Measurements from ENCODE around the gene NELL2. TPM values are rescaled to one million over a fixed set of nuclear protein-coding genes. Genes with fewer than 3 reads are reported as not detected.

Gene NELL2
- total RNA-seq, 1 experiment from 2014 or later: 1.1 TPM

- TF ChIP-seq POLR2A (IDR thresholded peaks at IDR 0.05; ENCODE audit: borderline replicate concordance, extremely low read depth, insufficient read depth, insufficient read length): no peak
- no peak for TF ChIP-seq SIN3A (IDR thresholded peaks at IDR 0.05; ENCODE audit: low read depth)
- TF ChIP-seq CEBPB (IDR thresholded peaks at IDR 0.05; ENCODE audit: low read depth): no peak
- no peak for TF ChIP-seq ELF1 (IDR thresholded peaks at IDR 0.05; ENCODE audit: borderline replicate concordance, low read depth)
- TF ChIP-seq JUND (IDR thresholded peaks at IDR 0.05): no peak
- TF ChIP-seq ZFX (IDR thresholded peaks at IDR 0.05): no peak
- no peak for TF ChIP-seq CTCF (IDR thresholded peaks at IDR 0.05 in 2 of 3, conservative IDR thresholded peaks at IDR 0.05 in 1 of 3; ENCODE audit: borderline replicate concordance in 1 of 3, insufficient read depth in 1 of 3, low read depth in 2 of 3, low read length in 2 of 3)
- no peak for TF ChIP-seq EZH2phosphoT487 (IDR thresholded peaks at IDR 0.05; ENCODE audit: borderline replicate concordance)
- Histone ChIP-seq H3K36me3 (ENCODE audit: control insufficient read depth in 1 of 2, insufficient read depth in 2 of 2, low read length in 2 of 2) (no peaks in the 10 kb centered on the region), H3K27me3 (ENCODE audit: insufficient read depth, low read length) (no peaks in the 10 kb centered on the region), H3K9me2 (ENCODE audit: insufficient read depth) (no peaks in the 10 kb centered on the region), H2AFZ (ENCODE audit: low read depth, low read length, poor library complexity, severe bottlenecking) (no peak overlapping the region), H3K79me2 (ENCODE audit: insufficient read depth, low read length) (no peaks in the 10 kb centered on the region), H3K9me3 (ENCODE audit: control insufficient read depth in 1 of 2, insufficient read depth in 1 of 2, low read depth in 1 of 2, low read length in 2 of 2) (no peaks in the 10 kb centered on the region), H3K4me3 (replicated peaks in 1 of 2; ENCODE audit: low read depth in 1 of 2, low read length in 2 of 2) (no peak overlapping the region), H3K9ac (ENCODE audit: low read length) (no peak overlapping the region), H3K4me1 (ENCODE audit: control insufficient read depth in 1 of 2, insufficient read depth in 2 of 2, low read length in 2 of 2) (peaks cover 0 to 9% of the 10 kb centered on the region in 2 experiments; a peak in 3 of 4 replicates), H4K20me1 (ENCODE audit: insufficient read depth) (no peaks in the 10 kb centered on the region), H3K4me2 (ENCODE audit: low read length) (no peak overlapping the region), H3K27ac (ENCODE audit: low read depth, low read length) (no peak overlapping the region)
- RAD21 ChIA-PET (ENCODE audit: low non-redundant PET in 1 of 2, low total read pairs in 2 of 2, uncharacterized antibody in 2 of 2, unreplicated experiment in 2 of 2): no interaction called here
- DNase-seq (ENCODE audit: low read depth, low spot score) (no peak), ATAC-seq (no peak)
- no TSS peak for BruUV-seq (replicated peaks)
- intact Hi-C loops (cut with micrococcal nuclease): no loop called here
- POLR2A ChIA-PET: no interaction called here
- CTCF ChIA-PET: no interaction called here
These were observed 294.4 kb downstream of the NELL2 start for GRCh38 chr12:44581642-44582242.

GRCh38 chr12:44574586-44574985 lies 301.5 kb downstream of the NELL2 start:
- Histone ChIP-seq H3K9me3 (ENCODE audit: control insufficient read depth in 1 of 2, insufficient read depth in 1 of 2, low read depth in 1 of 2, low read length in 2 of 2) (no peaks in the 10 kb centered on the region), H3K27me3 (ENCODE audit: insufficient read depth, low read length) (no peaks in the 10 kb centered on the region), H3K36me3 (ENCODE audit: control insufficient read depth in 1 of 2, insufficient read depth in 2 of 2, low read length in 2 of 2) (no peaks in the 10 kb centered on the region), H3K27ac (ENCODE audit: low read depth, low read length) (no peak overlapping the region), H3K4me2 (ENCODE audit: low read length) (no peak overlapping the region), H3K4me3 (replicated peaks in 1 of 2; ENCODE audit: low read depth in 1 of 2, low read length in 2 of 2) (no peak overlapping the region), H3K79me2 (ENCODE audit: insufficient read depth, low read length) (no peaks in the 10 kb centered on the region), H3K9me2 (ENCODE audit: insufficient read depth) (no peaks in the 10 kb centered on the region), H2AFZ (ENCODE audit: low read depth, low read length, poor library complexity, severe bottlenecking) (no peak overlapping the region), H3K4me1 (ENCODE audit: control insufficient read depth in 1 of 2, insufficient read depth in 2 of 2, low read length in 2 of 2) (no peaks in the 10 kb centered on the region), H4K20me1 (ENCODE audit: insufficient read depth) (no peaks in the 10 kb centered on the region), H3K9ac (ENCODE audit: low read length) (no peak overlapping the region)
- intact Hi-C loops (cut with micrococcal nuclease): no loop called here
- no peak for TF ChIP-seq FOSL1 (IDR thresholded peaks at IDR 0.05; ENCODE audit: low read depth)
- BruUV-seq (replicated peaks): no TSS peak
- POLR2A ChIA-PET: no interaction called here
- no peak for DNase-seq (ENCODE audit: low read depth, low spot score)
- CTCF ChIA-PET: no interaction called here
- RAD21 ChIA-PET (ENCODE audit: low non-redundant PET in 1 of 2, low total read pairs in 2 of 2, uncharacterized antibody in 2 of 2, unreplicated experiment in 2 of 2): no interaction called here
- no peak for ATAC-seq

Data from HCT116 (cell line).